CD1c-positive myeloid dendritic cell (primary cell): ENCODE results near the gene HOXC10.

Experiments used
- DNase-seq: peaks from one replicate; pipeline ENCODE4 v3.0.0-alpha.2; 2016; ENCODE audit errors: extremely low spot score

The HOXC10 gene

DNA sequence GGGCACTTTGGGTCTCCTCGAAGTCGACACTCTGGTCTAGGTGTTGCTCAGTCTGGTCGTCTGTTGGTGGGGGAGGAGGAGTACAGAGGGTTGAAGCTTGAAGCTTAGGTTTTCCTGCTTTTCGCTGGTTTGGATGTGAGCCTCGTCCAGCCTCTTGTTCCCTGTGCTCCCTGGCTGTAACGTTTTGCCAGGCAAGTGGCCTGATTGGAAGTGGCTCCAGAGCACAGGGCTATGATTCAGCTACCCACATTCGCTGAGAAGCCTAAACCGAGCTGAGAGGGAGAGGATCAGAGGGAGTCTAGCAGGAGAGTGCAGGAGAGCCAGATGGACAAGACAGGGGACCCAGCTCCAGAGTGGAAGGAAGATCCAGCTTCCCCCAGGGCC, 6.1 kb downstream of the HOXC10 start:
- no peak for DNase-seq

DNA sequence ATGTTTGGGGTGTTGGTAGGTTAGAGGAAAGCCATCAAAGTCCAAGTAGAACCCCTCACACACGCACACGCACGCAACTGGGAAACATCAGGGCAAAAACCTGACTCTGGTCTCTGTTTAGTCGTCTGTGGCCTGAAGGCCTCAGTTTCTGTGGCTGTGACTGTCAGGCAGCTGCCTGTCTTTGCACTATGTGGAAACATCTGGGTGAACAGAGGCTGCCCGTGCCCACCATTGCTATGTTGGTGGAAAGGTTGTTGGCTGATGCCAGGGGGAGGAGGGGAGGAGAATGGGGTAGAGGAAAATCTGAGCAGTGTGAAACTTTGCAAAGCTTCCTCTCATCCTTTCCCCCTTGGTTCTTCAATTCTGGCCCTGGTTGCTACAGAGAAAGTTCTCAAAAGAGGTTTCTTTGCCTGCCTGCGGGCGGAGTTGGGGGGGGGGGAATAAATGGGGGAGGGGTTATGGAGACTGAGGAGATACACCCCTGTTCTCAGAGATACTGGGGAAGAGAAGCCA, 7.5 kb downstream of the HOXC10 start:
- no peak for DNase-seq

DNA sequence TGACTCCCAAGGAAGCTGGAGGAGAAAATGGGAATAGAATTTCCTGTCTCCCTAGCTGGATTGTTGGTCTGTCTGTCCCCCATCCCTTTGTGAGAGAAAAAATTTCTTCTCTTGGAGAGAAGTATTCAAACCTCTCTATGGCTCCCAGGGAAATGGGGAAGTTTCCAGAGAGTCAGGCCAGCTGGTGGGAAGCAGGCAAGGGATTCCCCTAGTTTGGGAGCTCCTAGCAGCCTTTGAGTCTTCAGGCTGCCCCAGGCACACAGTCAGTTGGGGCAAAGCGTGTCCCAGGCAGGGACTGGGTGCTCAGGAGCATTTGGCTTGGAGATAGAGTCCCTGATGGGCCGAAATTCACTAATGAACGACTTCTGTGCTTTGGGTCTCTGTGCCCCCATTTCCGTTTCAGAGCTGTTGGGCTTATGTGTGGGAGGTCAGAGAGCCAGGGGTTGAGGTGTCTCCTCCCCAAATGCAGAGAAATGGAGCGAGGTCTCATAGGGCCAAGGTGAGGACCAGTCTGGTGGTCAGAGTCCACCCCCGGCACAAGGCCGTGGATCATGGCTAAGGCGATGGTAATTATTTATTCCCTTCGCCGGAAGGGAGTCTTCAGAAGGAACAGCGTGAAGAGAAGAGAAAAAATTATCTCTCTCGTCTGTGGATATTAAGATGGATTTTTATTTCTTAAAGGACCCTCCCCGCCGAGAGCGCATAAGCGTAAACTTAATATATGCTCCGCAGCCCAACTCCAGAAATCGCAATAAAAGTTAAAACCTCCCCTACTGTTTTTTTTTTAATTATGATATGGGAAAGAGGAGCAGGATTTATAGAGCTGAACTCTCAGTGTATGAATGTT, 8.4 kb downstream of the HOXC10 start:
- no peak for DNase-seq

DNA sequence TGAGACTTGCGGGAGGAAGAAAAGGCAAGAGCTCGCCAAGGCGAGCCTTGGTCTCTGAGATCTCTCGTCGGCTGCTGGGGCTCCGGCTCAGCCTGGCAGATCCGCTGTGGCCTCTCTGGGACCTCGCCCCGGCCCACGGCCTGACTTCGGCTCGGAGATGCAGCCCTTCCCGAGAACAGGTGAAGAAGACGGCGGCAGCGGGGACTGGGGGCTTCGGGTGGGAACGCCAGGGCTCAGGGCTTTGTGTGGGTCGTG, 9.0 kb downstream of the HOXC10 start:
- no peak for DNase-seq

DNA sequence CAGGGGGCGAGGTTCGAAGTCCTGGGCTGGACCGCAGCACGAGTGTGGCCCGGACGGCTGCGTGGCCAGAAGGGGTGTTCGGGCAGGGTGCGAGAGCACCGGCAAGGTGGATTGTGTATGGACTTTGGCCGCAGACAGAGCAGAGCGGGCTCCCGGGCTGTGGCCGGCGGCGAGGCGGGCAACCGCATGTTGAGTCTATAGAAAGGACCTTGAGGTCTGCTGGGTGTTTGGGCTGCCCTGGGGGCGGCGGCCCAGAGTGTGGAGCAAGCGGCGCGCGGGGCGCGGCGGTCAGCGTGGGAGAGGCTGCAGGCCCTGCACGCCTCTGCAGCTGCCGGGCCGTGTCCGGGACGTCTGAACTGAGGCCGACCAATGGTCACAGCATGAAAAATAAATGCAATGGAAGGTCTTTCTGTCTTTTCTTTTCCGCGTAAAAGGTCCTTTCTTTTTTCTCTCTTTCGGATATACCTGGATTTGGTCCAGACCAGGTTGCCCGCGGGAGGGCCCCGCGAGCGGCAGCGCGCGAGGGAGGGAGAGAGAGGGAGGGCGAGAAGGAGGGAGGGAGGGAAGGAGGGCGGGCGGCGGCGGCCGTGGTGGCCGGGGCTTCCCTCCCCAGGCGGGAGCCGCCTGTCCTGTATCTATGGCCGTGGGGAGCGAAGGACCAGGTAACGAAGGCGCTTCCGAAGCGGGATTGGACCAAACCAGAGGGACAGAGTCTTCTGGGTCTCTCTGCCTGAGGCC, 9.5 kb downstream of the HOXC10 start:
- no peak for DNase-seq

DNA sequence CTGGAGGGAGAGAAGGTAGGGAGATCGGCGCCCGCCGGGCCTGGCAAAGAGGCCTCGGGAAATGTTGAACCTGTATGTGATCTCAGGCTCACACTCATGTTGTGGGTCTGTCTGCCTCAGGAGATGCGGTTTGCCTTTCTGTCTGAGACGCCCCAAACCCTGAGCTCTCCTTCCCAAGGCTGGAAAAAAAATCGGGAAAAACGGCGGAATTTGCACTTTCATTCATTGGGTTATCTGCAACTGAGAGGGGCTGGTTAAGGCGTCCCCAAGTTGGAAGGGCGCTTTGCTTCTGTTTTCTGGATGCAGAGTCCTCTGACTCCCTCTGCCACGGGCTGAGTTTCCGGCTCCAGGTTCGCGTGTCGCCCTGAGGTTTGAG, 10.0 kb downstream of the HOXC10 start:
- peak; percentile 31 for DNase-seq

DNA sequence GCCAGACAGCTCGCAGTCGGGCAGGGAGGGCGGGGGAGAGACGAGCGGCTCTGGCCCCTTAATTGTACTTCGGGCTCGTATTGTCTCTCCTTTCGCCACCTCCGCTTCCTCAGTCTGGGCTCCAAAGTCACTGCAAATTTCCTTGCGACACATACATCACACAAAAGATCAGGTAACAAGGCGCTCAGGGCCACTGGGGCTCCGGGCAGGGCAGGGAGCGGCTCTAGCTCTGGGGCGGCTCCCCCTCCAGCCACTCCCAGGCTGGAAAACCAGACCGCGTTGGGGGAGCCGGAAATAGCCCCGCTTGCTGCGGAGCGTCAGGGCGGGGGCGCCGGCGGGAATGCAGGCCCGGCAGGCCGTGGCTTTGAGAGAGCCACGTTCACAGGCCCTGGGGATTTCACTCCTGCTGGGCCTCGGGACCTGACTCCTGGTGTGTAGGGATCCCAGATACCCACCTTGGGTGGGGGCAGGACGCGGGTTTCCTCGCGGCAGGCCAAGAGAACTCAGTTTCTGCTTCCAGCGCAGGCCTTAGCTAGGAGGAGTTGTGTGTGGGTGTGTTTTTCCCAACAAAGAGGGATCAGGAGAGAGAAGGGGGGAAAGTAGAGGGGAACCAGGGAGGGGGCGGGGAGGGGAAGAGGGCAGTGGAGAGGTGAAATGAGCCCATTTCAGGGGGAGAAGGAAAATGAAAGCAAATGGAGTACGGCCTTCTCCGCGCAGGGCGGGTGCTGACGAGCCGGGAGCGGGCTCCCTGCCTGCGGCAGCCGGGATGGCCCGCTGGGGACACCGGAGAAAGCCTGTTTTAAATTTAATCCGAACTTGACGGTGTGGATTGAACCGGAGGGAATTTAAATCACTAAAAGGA, 10.7 kb downstream of the HOXC10 start:
- no peak for DNase-seq

DNA sequence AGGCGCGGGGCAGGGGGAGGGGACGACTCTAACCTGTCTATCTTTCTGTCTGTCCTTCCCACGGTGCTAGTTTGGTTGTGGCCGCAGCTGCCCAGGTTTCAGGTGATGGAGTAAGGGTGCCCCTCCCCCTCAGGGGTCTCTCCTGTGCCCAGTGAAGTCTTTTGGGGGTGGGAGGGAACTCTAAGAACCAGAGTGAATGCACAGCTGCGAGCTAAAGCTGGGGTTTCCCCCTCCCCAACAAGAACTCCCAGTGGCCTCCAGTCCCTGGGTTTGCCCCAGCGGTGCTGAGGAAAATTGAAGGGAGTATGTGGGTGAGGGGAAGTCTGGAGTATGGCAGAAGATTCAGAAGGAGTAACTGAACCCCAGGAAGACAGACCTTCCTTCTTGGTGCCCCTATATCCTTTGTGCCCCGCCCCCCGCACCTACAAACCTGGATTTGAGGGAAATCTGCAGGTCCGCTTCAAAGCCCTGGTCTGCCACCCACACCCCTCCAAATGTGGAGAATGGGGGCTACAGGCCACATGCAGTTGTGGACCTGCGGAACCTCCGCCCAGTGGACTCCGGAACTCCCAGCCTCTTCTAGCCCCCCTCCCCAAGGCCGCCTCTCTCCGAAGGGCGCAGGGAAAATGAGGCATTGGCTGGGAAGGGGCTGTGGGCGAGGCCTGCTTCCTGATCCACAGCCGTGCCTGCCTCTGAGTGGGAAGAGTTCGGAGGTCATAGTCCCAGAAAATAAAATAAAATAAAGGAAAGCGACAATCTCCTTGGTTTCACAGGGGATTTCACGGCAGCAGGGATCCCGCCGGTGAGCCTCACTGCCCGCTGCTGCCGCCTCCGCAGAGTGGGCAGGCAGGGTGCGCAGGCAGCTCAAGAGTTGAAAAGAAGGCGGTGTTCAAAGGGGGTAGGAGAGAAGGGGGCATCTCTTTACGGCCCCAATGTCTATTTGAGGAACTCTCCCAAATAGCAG, 11.6 kb downstream of the HOXC10 start:
- DNase-seq: no peak

DNA sequence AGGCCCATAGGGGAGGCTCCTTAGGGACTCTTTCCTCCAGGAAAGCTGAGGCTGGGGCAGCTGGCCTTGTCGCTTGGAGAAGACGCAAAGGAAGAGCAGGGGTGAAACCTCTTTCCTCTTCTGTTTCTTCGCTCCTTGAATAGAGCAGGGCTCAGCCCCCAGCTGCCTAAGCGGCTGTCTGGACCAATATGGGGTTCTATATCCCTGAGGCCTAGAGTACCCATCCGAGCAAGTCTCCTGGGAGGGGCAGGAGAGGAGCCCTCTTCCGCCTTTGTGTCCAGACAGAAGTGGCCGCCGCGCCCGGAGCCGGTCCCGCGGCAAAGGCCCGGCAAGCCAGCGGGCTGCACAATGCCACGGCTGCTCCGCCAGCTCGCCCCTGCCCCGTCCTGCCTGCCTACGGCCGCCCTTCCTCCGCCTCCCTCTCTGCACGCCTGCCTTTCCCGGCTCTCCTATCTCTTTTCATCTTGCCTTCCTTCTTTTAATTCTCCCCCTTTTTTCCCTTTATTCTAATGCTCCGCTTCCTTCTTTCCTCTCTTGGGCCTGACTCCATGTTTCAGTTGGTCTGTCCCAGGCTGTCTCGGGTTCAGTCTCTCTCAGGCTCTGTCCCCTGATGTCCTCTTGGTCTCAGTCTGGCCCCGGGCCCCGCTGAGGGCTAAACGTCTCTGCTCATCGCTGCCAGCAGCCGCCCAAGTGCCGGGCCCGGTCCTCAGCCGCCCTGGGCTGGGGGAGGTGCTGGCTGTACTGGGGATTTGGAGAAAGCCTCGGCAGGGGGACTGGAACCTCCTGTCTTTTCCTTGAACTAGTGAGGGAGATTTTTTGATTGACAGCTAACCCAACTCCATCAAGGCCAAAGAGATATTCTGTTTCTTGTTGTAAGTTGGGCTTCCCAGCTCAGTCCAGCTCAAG, 12.5 kb downstream of the HOXC10 start:
- DNase-seq: no peak

DNA sequence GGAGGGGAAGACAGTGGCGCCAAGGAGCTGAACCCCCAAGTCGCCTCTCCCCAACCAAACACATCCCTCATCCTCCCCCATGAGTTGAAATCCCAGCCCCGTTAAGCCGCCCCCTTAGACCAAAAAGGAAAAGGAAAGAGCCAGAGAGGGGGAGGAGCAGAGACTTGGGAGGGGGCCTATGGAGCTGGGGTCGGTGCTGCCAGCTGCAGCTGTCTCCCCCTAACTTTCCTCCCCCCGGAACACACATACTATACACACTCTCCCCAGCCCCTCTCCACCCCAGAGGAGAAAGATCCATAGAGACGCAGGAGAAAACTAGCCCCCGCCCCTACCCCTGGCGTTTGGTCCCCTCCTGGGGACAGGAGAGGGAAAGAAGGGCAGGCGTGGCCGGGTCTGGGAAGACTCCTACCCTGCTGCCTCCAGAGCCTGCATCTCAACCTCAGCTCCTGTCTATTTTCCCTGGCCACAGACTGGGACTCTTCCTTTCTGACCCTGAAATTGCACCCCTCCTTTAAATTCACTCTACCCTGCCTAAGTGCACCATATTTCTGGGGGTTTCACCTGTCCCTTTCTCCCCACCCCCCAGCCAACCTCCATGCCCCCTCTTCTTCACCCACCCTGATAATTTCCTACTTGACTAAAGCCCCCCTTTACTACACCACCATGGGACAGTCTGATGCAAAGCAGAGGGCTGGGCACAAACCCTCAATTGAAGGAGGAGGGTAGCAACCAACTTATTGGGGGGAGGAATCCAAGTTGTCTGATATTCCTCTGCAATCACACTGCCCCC, 13.4 kb downstream of the HOXC10 start:
- no peak for DNase-seq

DNA sequence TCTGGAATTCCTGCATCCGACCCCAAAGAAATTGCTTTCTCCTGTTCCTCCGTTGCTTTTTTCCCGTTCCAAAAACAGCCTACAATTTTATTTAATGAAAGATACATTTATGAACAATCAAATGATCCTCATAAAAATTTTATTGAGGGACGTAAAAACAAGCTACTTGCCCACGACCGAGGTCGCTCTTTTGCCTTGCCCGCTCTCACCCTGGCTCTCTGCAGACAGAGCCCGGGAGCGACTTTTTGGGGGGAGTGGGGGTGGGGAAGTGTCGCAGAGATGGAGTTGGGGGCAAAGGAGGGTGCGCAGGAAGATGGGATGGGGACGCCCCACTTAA, 13.9 kb downstream of the HOXC10 start:
- DNase-seq: no peak

DNA sequence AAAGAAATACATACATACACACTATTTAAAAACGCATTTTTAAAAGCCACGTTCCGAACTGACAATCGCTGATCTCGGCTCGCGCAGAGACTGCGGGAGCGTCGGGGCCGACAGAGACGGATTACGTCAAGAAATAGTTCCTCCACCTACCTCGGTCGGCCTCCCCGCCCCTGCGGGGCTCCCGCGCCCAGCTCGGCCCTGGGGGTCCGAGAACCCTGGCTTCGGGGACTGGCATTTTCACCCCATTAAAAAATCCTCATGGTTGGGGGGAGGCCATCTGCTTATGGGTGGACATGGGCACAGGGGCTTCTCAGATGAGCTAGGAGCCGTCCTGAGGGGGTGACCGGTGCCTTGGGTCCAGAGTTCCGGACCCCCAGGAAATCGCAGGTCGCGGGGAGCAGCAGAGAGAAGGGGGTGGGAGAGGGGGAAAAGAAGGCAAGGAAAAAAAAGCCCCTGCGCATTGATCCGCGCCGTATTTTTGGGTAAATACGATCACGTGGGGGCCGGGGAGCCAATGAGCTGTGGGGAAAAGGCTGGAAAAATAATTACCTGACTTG, 14.7 kb downstream of the HOXC10 start:
- DNase-seq: no peak

DNA sequence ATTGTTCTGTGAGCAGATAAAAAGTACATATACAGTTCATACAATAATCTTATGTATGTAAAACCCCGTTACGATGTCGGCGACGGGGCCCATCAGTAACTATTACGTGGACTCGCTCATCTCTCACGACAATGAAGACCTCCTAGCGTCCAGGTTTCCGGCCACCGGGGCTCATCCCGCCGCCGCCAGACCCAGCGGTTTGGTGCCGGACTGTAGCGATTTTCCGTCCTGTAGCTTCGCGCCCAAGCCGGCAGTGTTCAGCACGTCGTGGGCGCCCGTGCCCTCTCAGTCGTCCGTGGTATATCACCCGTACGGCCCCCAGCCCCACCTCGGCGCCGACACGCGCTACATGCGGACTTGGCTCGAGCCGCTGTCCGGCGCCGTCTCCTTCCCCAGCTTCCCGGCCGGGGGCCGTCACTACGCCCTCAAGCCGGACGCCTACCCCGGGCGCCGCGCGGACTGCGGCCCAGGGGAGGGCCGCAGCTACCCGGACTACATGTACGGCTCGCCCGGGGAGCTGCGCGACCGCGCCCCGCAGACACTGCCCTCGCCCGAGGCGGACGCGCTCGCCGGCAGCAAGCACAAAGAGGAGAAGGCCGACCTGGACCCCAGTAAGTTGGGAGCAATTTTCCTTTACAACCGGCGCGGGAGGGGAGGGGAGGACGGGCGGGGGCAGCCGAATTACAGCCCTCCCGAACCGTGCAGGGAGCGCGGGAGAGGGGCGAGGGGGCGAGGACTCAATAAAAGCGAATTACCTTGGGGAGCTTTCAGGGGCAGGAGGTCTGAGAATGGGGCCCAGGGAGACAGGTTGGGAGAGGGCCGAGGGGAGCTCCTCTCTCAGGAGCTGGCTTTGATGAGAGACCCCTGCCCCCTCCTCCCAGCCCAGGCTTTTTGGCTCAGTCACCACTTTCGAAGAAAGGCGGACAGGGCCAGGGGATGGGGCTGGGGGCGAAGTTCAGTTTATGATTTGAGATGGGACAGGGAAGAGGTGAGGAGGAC, 15.5 kb downstream of the HOXC10 start, which contains the start of gene HOXC9:
Gene HOXC9, plus strand, starts transcription at position 46 of the 999 bp plus-strand sequence. Its CDS starts 28 bp downstream, at position 74.
- DNase-seq: no peak

DNA sequence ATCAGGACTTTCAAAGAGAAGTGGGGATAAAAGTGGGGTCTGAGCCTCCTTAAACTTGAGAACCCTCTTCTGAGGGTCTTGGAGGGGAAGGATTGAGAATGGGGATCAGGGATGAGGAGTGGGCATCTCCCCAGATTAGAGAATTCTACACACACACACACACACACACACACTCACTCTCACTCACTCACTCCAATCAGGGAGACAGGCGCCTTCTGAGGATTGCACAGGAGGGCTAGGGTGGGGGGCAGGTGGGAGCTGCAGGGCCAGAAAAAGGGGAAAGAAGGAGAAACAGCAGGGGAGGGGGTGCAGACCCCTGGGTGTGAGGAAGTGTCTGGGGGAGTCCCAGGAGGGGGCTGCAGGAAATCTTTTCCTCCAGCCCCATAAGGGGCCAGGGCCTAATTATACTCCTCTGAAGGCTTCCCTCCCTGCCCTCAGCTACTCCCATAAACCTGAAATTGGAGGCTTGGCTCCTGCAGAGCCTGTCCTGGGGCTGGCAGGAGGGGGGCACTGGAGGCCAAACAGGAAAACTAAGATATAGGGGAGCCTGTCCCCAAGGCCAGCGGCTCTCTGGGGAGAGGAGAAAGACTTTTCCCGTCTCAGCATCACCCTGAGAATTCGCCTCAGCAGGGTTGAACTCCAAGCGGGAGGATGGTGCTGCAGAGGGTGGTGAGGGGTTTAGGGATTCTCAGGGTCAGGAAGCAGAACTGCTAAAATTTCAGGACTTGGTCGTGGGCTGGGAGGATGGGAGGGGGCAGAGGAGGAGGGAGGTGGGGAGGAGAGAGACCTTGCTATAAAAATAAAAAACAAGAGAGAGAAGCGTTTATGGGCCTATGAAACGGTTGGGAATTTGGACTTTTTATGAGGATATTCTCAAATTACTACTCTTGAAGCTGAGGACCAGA, 16.6 kb downstream of the HOXC10 start:
- DNase-seq: no peak

DNA sequence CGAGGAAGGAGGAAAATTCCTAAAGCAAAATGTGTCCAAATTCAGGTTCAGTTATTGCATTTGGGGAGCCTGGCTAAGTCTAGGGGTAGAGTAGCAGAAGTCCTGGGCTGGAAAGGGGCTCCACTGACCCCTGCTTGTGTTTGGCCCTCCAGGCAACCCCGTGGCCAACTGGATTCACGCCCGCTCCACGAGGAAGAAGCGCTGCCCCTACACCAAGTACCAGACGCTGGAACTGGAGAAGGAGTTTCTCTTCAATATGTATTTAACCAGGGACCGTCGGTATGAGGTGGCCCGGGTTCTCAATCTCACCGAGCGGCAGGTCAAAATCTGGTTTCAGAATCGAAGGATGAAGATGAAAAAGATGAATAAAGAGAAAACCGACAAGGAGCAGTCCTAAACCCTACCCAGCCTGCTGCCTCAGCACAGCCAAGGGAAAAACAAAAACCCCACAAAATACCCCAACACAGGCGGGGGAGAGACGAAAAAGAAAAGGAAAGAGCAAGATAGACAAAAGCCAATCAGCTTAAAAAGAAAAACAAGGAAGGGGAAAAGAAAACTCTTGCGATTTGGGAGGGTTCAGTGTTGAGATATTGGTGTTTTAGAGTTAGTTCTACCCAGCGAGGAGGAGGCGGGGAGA, 17.4 kb downstream of the HOXC10 start:
- no peak for DNase-seq

DNA sequence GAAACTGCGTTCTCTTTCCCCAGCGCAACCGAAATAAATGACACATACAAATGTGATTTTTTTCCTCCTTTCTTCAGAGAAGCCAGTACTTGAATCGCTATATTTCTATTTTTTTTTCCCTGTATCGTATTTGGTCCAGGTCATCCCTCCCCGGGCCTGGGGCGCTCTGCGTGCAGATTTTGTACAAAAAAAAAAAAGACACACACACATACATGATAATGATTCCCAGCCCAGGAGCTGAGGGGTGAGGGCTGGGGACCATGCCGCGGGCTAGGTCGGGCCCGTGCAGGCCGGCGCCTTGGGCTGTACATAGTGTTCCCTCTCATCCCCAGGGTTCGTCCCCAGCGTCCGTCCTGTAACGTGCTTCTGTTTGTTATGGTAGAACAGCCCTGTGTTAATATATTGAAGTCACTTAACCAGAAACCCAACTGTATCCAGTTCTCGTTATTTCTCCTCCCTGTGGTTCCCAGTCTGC, 18.0 kb downstream of the HOXC10 start:
- no peak for DNase-seq
